GM23248 (cell line): ENCODE measurements around the gene CFAP20DC.

Source experiments
- EZH2 ChIP-seq: fragments of 200-600 bp; sonication (generic); IDR thresholded peaks from 2 replicates; pipeline ENCODE4 v1.6.1; 2018; ENCODE audit warnings: antibody characterized with exemption, mild to moderate bottlenecking; ENCODE audit not compliant: insufficient read depth, poor library complexity, severe bottlenecking
- EZH2phosphoT487 ChIP-seq: fragments of 200-600 bp; sonication (generic); IDR thresholded peaks from 2 replicates; pipeline ENCODE4 v1.6.1; 2018; ENCODE audit warnings: antibody characterized with exemption, moderate library complexity, mild to moderate bottlenecking, low read depth; ENCODE audit not compliant: insufficient read depth

- TF ChIP-seq EZH2phosphoT487: no peak
- TF ChIP-seq EZH2: no peak
Observed at GRCh38 chr3:58874248-58874741, 175.5 kb downstream of the CFAP20DC start.
